GM23338 (cell line): ENCODE measurements around the gene OR12D3.

Source experiments
- CTCF ChIP-seq, 2 experiments: fragments of 200-600 bp in 1 of 2; sonication (generic) in 1 of 2; conservative IDR thresholded peaks; 2 replicates each; pipeline versions ENCODE4 v1.5.1 to v1.6.1; 2016 to 2017; ENCODE audit warnings: antibody characterized with exemption in 2 of 2, low read depth in 2 of 2, mild to moderate bottlenecking in 2 of 2, moderate library complexity in 1 of 2
- EZH2phosphoT487 ChIP-seq: fragments of 200-600 bp; sonication (generic); IDR thresholded peaks from one replicate; pipeline ENCODE4 v1.8.1; 2018; ENCODE audit warnings: antibody characterized with exemption; ENCODE audit not compliant: unreplicated experiment

DNA sequence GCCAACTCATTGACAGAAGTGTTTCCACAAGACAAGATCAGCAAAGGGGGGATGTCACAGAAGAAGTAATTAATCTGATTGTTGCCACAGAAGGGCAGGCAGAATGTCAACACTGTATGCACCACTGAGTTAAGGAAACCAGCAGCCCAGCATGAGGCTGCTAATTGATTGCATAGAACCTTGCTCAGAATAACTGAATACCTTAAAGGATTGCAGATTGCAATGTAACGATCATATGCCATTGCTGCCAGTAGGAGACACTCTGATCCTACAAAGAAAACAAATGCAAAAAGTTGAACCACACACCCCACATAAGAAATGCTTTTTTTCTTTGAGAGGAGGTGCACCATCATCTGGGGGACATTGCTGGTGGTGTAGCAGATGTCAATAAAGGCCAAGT lies 19.5 kb downstream of the OR12D3 start:
- peak; percentile 43 to 55 for TF ChIP-seq CTCF (conservative IDR thresholded peaks at IDR 0.05; ENCODE audit: low read depth in 2 of 2)
- no peak for TF ChIP-seq EZH2phosphoT487
